AG04449 (cell line): ENCODE results near the gene ZNF544.
A peak's percentile ranks its signal among the peaks of the same experiment; 100 is the strongest.

ENCODE experiments used
- CTCF ChIA-PET: fragments of 350-600 bp; formaldehyde crosslinking; extraction: SDS; loops from one replicate; lab custom pipeline; 2021; ENCODE audit warnings: antibody characterized with exemption; lab: Yijun Ruan, JAX
- POLR2A ChIA-PET: fragments of 400-600, 350-600 bp; formaldehyde crosslinking; extraction: SDS; loops from one replicate; lab custom pipeline; 2020; ENCODE audit warnings: antibody characterized with exemption, inconsistent platforms; lab: Yijun Ruan, JAX
- DNase-seq: peaks from one replicate; pipeline ENCODE4 v3.0.0-alpha.2; 2010; ENCODE audit warnings: low read depth, low spot score
- H3K4me3 ChIP-seq: 2 replicates; pipeline ENCODE4 v1.5.1; 2011; ENCODE audit warnings: low read depth, mild to moderate bottlenecking, control low read depth, low read length
- CTCF ChIP-seq: IDR thresholded peaks from one replicate; pipeline ENCODE4 v1.5.1; 2011; ENCODE audit warnings: mild to moderate bottlenecking, moderate library complexity, low read length, control low read depth, inconsistent platforms; ENCODE audit not compliant: insufficient read depth; ENCODE audit errors: missing control alignments

Gene ZNF544

GRCh38 chr19:58277748-58278540 lies 49.2 kb downstream of the ZNF544 start:
- CTCF ChIA-PET = no interaction called here
- no peak for TF ChIP-seq CTCF
- POLR2A ChIA-PET = interaction anchor here (0.8 to 1.5 kb wide), 4 partner anchors 49 to 242 kb away, joined by 3 to 6 read pairs (median 4); partner anchors contain the start of genes ZBTB45, ZNF274, ZNF497 and ZNF544
- no peak for DNase-seq
- H3K4me3 ChIP-seq = peak overlapping the region; percentile 66

GRCh38 chr19:58278541-58279041 lies 49.9 kb downstream of the ZNF544 start, which contains the start of gene ZNF8:
TSS of gene ZNF8 (plus strand) at chr19:58278955. CDS start at chr19:58279082, 127 bp downstream.
- POLR2A ChIA-PET = interaction anchor here (0.8 to 1.5 kb wide), 5 partner anchors 16 to 241 kb away, joined by 3 to 6 read pairs (median 4); partner anchors contain the start of genes ZBTB45, ZNF274, ZNF497 and ZNF544

GRCh38 chr19:58279042-58279924 lies 50.6 kb downstream of the ZNF544 start:
- ChIA-PET CTCF (no interaction called here), POLR2A (interaction anchor here (0.7 to 1.5 kb wide), 5 partner anchors 15 to 240 kb away, joined by 3 to 6 read pairs (median 3); partner anchors contain the start of genes ZBTB45, ZNF497 and ZNF544)
- TF ChIP-seq CTCF = no peak
- DNase-seq = no peak
- peak overlapping the region; percentile 66 for H3K4me3 ChIP-seq

More at GRCh38 chr19:58278541-58279041, 49.9 kb downstream of the ZNF544 start, which contains the start of gene ZNF8:
- peak; percentile 89 for DNase-seq
- TF ChIP-seq CTCF = no peak
- CTCF ChIA-PET = no interaction called here
- peak within 1 kb of the TSS; percentile 66 for H3K4me3 ChIP-seq

GRCh38 chr19:58279925-58280316 lies 51.2 kb downstream of the ZNF544 start:
- H3K4me3 ChIP-seq = peak overlapping the region; percentile 66
- ChIA-PET CTCF (interaction anchor here (1.2 kb wide), 1 partner anchor 11 kb away, joined by 4 read pairs; no protein-coding TSS in a partner anchor), POLR2A (interaction anchor here (0.7 kb wide), 1 partner anchor 83 kb away, joined by 3 read pairs; the partner anchor contains the start of gene ZNF497)
- no peak for DNase-seq
- TF ChIP-seq CTCF = no peak

GRCh38 chr19:58284199-58284598 lies 55.5 kb downstream of the ZNF544 start:
- no peak for DNase-seq
- TF ChIP-seq CTCF = no peak
- H3K4me3 ChIP-seq = no peak overlapping the region
- ChIA-PET POLR2A (no interaction called here), CTCF (no interaction called here)
